Osteoblast (primary cell): ENCODE results near the gene PARD3B. TPM values are rescaled to one million over a fixed set of nuclear protein-coding genes. Genes with fewer than 3 reads are reported as not detected.

Source experiments
- DNase-seq: peaks from one replicate; pipeline ENCODE4 v3.0.0; 2011; ENCODE audit warnings: low spot score, mixed read lengths; ENCODE audit not compliant: insufficient read length; ENCODE audit errors: missing footprints
- H2AFZ ChIP-seq: 2 replicates; pipeline ENCODE4 v1.6.0; 2011; ENCODE audit warnings: mild to moderate bottlenecking, low read length
- H3K27ac ChIP-seq: 2 replicates; pipeline ENCODE4 v1.5.1; 2011; ENCODE audit warnings: mild to moderate bottlenecking, low read depth, low read length, moderate library complexity
- H3K27me3 ChIP-seq: 2 replicates; pipeline ENCODE4 v1.6.0; 2012; ENCODE audit warnings: mild to moderate bottlenecking, control low read depth, inconsistent platforms, low read length, moderate library complexity; ENCODE audit not compliant: insufficient read depth
- H3K36me3 ChIP-seq: 2 replicates; pipeline ENCODE4 v1.5.1; 2011; ENCODE audit warnings: mild to moderate bottlenecking, low read length, control low read depth, moderate library complexity; ENCODE audit not compliant: insufficient read depth
- H3K4me1 ChIP-seq: 2 replicates; pipeline ENCODE4 v1.5.1; 2011; ENCODE audit warnings: mild to moderate bottlenecking, low read length, control low read depth, moderate library complexity; ENCODE audit not compliant: insufficient read depth
- H3K4me2 ChIP-seq: 2 replicates; pipeline ENCODE4 v1.6.0; 2011; ENCODE audit warnings: mild to moderate bottlenecking, low read length; ENCODE audit not compliant: insufficient read depth
- H3K4me3 ChIP-seq: fragments of 200-600 bp; sonication (generic); 3 replicates; pipeline ENCODE4 v1.5.1; 2012; ENCODE audit warnings: mild to moderate bottlenecking, low read length, inconsistent platforms; ENCODE audit not compliant: insufficient read depth
- H3K79me2 ChIP-seq: 2 replicates; pipeline ENCODE4 v1.6.0; 2012; ENCODE audit warnings: mild to moderate bottlenecking, low read length, control low read depth, inconsistent platforms; ENCODE audit not compliant: insufficient read depth
- H3K9me3 ChIP-seq: 2 replicates; pipeline ENCODE4 v1.5.1; 2011; ENCODE audit warnings: low read depth, low read length, control low read depth
- H4K20me1 ChIP-seq: 2 replicates; pipeline ENCODE4 v1.6.0; 2012; ENCODE audit warnings: mild to moderate bottlenecking, low read length, control low read depth; ENCODE audit not compliant: insufficient read depth
- total RNA-seq: library from RNA; depleted of rRNA; stranded (reverse); fragments of >200 nt; gene quantifications from 2 replicates; pipeline ENCODE4 v1.2.3, GENCODE V29; 2012
- TF ChIP-seq, protein P1 (sequence below): IDR thresholded peaks from 2 replicates; pipeline ENCODE4 v1.5.1; 2011; ENCODE audit warnings: mild to moderate bottlenecking, low read depth, low read length, moderate library complexity; ENCODE audit errors: extremely low read depth

PARD3B gene
- total RNA-seq, 1 donor, result 22.4 TPM

DNA sequence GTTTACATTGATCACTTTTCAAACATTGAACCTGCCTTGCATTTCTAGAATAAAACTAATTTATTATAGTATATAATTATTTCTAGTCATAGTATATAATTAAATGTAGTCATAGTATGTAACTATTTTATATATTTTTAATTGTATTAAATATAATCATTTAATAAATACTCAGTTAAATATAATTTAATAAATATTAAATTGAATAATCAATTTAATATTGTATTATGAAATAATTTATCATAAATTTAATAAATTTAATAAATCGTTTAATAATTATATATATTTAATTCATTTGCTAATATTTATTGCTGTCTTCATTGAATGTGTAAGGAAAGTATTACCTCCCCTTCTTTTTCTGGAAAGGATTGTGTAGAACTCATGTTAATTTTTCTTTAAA, 911.4 kb downstream of the PARD3B start:
- Histone ChIP-seq H4K20me1 (no peaks in the 10 kb centered on the region), H3K4me2 (no peak overlapping the region), H3K9me3 (no peaks in the 10 kb centered on the region), H3K4me3 (no peak overlapping the region), H3K79me2 (no peaks in the 10 kb centered on the region), H3K27ac (no peak overlapping the region), H2AFZ (no peak overlapping the region), H3K4me1 (no peaks in the 10 kb centered on the region), H3K36me3 (no peaks in the 10 kb centered on the region), H3K27me3 (no peaks in the 10 kb centered on the region)
- no peak for DNase-seq
- TF ChIP-seq, protein P1, sequence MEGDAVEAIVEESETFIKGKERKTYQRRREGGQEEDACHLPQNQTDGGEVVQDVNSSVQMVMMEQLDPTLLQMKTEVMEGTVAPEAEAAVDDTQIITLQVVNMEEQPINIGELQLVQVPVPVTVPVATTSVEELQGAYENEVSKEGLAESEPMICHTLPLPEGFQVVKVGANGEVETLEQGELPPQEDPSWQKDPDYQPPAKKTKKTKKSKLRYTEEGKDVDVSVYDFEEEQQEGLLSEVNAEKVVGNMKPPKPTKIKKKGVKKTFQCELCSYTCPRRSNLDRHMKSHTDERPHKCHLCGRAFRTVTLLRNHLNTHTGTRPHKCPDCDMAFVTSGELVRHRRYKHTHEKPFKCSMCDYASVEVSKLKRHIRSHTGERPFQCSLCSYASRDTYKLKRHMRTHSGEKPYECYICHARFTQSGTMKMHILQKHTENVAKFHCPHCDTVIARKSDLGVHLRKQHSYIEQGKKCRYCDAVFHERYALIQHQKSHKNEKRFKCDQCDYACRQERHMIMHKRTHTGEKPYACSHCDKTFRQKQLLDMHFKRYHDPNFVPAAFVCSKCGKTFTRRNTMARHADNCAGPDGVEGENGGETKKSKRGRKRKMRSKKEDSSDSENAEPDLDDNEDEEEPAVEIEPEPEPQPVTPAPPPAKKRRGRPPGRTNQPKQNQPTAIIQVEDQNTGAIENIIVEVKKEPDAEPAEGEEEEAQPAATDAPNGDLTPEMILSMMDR, result no peak

DNA sequence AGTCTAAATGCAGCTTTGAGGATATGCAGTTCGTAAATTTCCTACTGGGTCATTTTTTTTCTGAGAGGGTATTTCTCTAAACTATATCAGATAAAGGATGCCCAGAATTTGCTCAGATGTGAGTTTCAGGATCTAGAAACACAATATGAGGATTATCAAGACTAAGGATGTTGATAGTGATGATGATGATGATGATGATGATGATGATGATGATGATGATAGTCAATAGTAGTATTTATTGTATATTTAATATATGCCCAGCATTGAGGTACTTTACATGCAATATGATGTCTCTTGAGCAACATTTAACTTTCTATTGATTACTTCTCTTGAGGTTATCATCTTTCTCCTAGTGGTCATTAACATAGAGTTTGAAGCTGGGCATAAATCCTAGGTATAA, 914.9 kb downstream of the PARD3B start:
- no peak for DNase-seq
- peaks cover 3% of the 10 kb centered on the region for H3K4me1 ChIP-seq
- no peaks in the 10 kb centered on the region for H3K9me3 ChIP-seq
- H3K79me2 ChIP-seq, result no peaks in the 10 kb centered on the region
- H3K36me3 ChIP-seq, result no peaks in the 10 kb centered on the region
- H3K4me2 ChIP-seq, result no peak overlapping the region
- TF ChIP-seq, protein P1, result no peak
- no peak overlapping the region for H3K27ac ChIP-seq
- no peaks in the 10 kb centered on the region for H4K20me1 ChIP-seq
- H2AFZ ChIP-seq, result no peak overlapping the region
- no peak overlapping the region for H3K4me3 ChIP-seq
- H3K27me3 ChIP-seq, result no peaks in the 10 kb centered on the region

DNA sequence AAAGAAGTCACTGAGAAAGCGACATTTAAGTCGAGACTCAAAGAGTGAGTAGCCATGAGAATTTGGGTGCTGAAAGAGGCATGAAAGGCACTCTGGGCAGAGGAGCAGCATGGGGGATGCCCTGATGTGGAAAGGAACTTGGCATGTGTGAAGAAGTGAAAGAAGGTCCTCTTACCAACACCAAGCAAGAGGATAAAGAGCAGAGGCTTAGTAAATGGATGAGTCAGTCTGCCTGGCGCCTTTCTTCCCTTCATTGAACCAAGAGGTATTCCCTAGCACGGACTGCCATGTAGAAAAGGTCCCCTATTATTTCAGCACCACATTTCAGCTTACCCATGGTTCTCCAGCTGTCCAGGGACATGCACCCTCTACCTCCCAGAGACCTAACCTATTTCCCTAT, 915.9 kb downstream of the PARD3B start:
- H3K4me3 ChIP-seq, result no peak overlapping the region
- no peak for DNase-seq
- H3K9me3 ChIP-seq, result no peaks in the 10 kb centered on the region
- H3K4me1 ChIP-seq, result peaks cover 3% of the 10 kb centered on the region
- H3K36me3 ChIP-seq, result no peaks in the 10 kb centered on the region
- no peaks in the 10 kb centered on the region for H3K27me3 ChIP-seq
- H3K79me2 ChIP-seq, result no peaks in the 10 kb centered on the region
- TF ChIP-seq, protein P1, result no peak
- no peak overlapping the region for H3K27ac ChIP-seq
- no peaks in the 10 kb centered on the region for H4K20me1 ChIP-seq
- no peak overlapping the region for H2AFZ ChIP-seq
- H3K4me2 ChIP-seq, result no peak overlapping the region

DNA sequence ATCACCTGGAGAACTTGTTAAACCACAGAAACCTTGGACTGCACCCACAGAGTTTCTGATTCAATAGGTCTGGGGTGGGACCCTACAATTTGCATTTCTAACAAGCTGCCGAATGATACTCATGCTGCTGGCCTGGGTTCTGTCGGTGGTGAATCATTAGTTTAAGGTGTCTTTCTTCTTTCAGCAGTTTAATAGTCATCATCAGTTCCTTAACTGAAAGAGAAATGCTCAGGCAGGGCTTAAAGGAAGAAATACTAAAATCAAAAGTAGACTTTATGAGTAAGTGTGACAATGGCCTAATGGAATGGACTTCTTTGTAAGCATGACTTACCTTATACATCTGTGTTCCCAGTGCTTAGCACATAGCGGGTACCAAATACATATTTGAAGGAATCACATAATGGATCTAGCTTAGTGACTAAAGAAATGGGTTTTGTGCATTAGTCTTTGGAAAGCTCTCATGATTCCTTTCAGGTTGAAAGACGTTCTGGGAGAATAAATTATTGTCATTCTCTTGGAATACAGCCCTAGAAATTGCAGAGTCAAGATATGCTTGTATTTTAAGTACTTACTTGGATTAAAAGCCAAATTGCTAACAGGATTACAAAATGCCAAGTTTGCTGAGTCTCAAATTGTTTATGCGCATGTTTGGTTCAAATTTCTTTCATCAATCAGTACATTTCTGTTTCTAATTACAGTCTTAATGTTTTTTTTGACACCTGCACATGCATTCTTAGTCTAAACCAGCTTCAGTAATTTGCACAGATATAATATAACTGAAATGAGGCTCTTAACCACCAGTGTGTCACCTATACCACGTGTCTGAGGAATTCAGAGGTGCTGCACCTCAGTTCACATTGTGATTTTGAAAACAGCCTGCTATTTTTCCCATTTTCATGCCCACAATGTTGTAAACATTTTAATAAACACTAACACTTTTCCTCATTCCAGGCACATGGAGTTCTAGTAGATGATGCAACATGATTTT, 916.7 kb downstream of the PARD3B start:
- no peaks in the 10 kb centered on the region for H3K36me3 ChIP-seq
- no peak overlapping the region for H3K4me3 ChIP-seq
- H3K9me3 ChIP-seq, result no peaks in the 10 kb centered on the region
- H3K4me2 ChIP-seq, result no peak overlapping the region
- no peaks in the 10 kb centered on the region for H4K20me1 ChIP-seq
- no peak for DNase-seq
- H3K27me3 ChIP-seq, result no peaks in the 10 kb centered on the region
- no peak overlapping the region for H3K27ac ChIP-seq
- no peaks in the 10 kb centered on the region for H3K79me2 ChIP-seq
- H3K4me1 ChIP-seq, result peaks cover 3% of the 10 kb centered on the region
- TF ChIP-seq, protein P1, result no peak
- H2AFZ ChIP-seq, result no peak overlapping the region
